ENCODE data around the gene RERE.

Gene RERE

DNA sequence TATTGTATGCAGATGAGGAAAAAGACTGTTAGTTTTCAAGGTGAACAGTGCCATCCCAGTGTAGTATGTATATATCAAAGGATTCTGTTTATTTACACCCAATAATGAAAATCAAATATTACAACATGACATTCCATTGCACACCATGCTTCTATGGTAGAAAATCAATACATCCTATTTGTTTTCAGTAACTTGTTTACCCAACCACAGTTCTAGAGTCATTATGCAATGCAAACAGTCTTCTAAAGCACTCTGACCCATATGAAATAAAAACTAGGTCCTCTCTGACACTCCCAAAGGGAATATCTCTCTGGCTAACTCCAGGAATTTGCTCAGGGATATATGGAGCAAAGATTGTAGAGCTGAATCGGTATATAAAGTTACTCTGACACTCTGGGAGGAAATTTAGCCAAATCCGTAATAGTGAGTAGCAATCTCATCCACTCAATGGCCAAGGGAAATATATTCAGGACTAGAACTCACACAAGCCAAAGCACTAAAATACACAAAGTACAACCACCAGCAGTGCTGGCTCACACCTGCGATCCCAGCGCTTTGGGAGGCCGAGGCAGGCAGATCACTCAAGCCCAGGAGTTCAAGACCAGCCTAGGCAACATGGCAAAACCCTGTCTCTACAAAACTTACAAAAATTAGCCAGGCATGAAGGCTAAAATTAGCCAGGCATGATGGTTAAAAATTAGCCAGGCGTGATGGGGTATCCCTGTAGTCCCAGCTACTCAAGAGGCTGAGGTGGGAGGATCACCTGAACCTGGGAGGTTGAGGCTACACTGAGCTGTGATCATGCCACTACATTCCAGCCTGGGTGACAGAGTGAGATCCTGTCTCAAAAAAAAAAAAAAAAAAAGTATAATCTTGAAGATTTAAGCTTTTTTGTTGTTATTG is 75.2 kb downstream of the RERE start:
- WGBS (ENCODE audit: extremely low coverage, insufficient coverage, insufficient read length) = no CpG with 5 or more reads among the region's 6 CpGs
- H3K4me1 ChIP-seq (ENCODE audit: control insufficient read depth in 1 of 2, insufficient read depth in 2 of 2, low read length in 2 of 2) = peaks cover 0 to 2% of the 10 kb centered on the region in 2 experiments
- no peak for DNase-seq
- no peak overlapping the region for H3K14ac ChIP-seq (ENCODE audit: low read length)
- no peaks in the 10 kb centered on the region for H3K27me3 ChIP-seq (ENCODE audit: insufficient read depth, low read length)
- no peak overlapping the region for H3K18ac ChIP-seq (ENCODE audit: low read length)
- no peak overlapping the region for H2BK120ac ChIP-seq (ENCODE audit: insufficient read depth, low read length, poor library complexity)
- no peak overlapping the region for H4K91ac ChIP-seq (ENCODE audit: low read depth, low read length)
- no peak overlapping the region for H3K4me3 ChIP-seq (ENCODE audit: low read depth, low read length)
- peaks cover 1% of the 10 kb centered on the region for H3K79me2 ChIP-seq (ENCODE audit: control insufficient read depth, insufficient read depth, low read length, poor library complexity)
- no peak overlapping the region for H2BK12ac ChIP-seq (ENCODE audit: low read length)
- H2AFZ ChIP-seq (ENCODE audit: insufficient read depth, low read length, poor library complexity) = no peak overlapping the region
- H3K4me2 ChIP-seq (ENCODE audit: low read length) = no peak overlapping the region
- no peak overlapping the region for H3K9ac ChIP-seq (ENCODE audit: low read length)
- no peak overlapping the region for H4K12ac ChIP-seq (ENCODE audit: low read depth, low read length)
- no peak overlapping the region for H3K23ac ChIP-seq (ENCODE audit: low read length)
- H3K79me1 ChIP-seq (ENCODE audit: low read length) = no peaks in the 10 kb centered on the region
- H3K9me3 ChIP-seq (ENCODE audit: insufficient read depth, low read depth, low read length) = peaks cover 1% of the 10 kb centered on the region
- no peak overlapping the region for H3K4ac ChIP-seq (ENCODE audit: low read depth, low read length)
- no peak overlapping the region for H3K27ac ChIP-seq (ENCODE audit: low read depth, low read length)
- no peak overlapping the region for H2BK5ac ChIP-seq (ENCODE audit: low read depth, low read length, poor library complexity)
- H3K36me3 ChIP-seq (ENCODE audit: control insufficient read depth in 1 of 2, insufficient read depth in 2 of 2, low read length in 2 of 2) = no peaks in the 10 kb centered on the region
- H2AK5ac ChIP-seq (ENCODE audit: low read length) = no peak overlapping the region
- H4K8ac ChIP-seq (ENCODE audit: low read depth, low read length) = no peak overlapping the region

DNA sequence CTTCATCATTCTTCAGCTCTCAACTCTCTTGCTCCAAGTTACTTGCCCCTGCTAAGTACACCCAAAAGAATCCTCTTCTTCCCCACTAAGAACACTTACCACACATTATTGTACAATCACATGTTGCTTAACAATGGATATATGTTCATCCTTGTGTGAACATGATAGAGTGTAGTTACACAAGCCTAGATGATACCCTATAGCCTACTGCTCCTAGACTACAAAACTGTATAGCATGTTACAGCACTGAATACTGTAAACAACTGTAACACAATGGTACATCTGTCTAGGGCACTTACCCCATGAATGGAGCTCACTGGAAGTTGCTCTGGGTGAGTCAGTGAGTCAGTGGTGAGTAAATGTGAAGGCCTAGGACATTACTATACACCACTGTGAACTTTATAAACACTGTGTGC is 77.4 kb downstream of the RERE start:
- Histone ChIP-seq H4K8ac (ENCODE audit: low read depth, low read length) (no peak overlapping the region), H4K91ac (ENCODE audit: low read depth, low read length) (no peak overlapping the region), H2AFZ (ENCODE audit: insufficient read depth, low read length, poor library complexity) (no peak overlapping the region), H2AK5ac (ENCODE audit: low read length) (no peak overlapping the region), H3K79me2 (ENCODE audit: control insufficient read depth, insufficient read depth, low read length, poor library complexity) (peaks cover 1% of the 10 kb centered on the region), H3K9me3 (ENCODE audit: insufficient read depth, low read depth, low read length) (peaks cover 1% of the 10 kb centered on the region), H2BK12ac (ENCODE audit: low read length) (no peak overlapping the region), H3K23ac (ENCODE audit: low read length) (no peak overlapping the region), H2BK120ac (ENCODE audit: insufficient read depth, low read length, poor library complexity) (no peak overlapping the region), H3K27ac (ENCODE audit: low read depth, low read length) (no peak overlapping the region), H3K4me1 (ENCODE audit: control insufficient read depth in 1 of 2, insufficient read depth in 2 of 2, low read length in 2 of 2) (peaks cover 0 to 2% of the 10 kb centered on the region in 2 experiments), H3K14ac (ENCODE audit: low read length) (no peak overlapping the region), H3K36me3 (ENCODE audit: control insufficient read depth in 1 of 2, insufficient read depth in 2 of 2, low read length in 2 of 2) (no peaks in the 10 kb centered on the region), H4K12ac (ENCODE audit: low read depth, low read length) (no peak overlapping the region), H3K4me3 (ENCODE audit: low read depth, low read length) (no peak overlapping the region), H3K9ac (ENCODE audit: low read length) (no peak overlapping the region), H3K18ac (ENCODE audit: low read length) (no peak overlapping the region), H3K4ac (ENCODE audit: low read depth, low read length) (no peak overlapping the region), H3K4me2 (ENCODE audit: low read length) (no peak overlapping the region), H3K27me3 (ENCODE audit: insufficient read depth, low read length) (no peaks in the 10 kb centered on the region), H2BK5ac (ENCODE audit: low read depth, low read length, poor library complexity) (no peak overlapping the region), H3K79me1 (ENCODE audit: low read length) (no peaks in the 10 kb centered on the region)
- no peak for DNase-seq

DNA sequence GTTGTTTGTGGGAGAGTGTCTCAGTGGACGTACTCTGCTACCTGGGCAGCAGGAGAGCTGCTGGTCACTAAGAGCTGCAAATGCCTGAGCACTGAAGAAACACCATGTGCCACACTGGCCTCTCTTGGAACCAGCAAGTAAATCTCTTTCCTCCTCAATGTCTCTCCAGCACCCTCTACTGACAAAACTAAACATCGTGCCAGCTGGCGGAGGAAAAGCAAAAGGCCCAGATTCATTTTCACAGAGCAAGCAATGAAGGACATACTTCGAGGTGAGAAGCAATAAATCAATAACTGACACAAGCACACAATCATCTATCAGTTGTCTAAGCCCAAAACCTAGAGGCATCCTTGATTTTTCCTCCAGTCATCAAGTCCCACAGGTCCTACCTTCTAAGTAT is 78.1 kb downstream of the RERE start:
- no peak overlapping the region for H2BK5ac ChIP-seq (ENCODE audit: low read depth, low read length, poor library complexity)
- no peak overlapping the region for H4K12ac ChIP-seq (ENCODE audit: low read depth, low read length)
- peak overlapping the region; percentile 68 for H3K18ac ChIP-seq (ENCODE audit: low read length)
- no peak overlapping the region for H4K91ac ChIP-seq (ENCODE audit: low read depth, low read length)
- H2AK5ac ChIP-seq (ENCODE audit: low read length) = no peak overlapping the region
- WGBS (ENCODE audit: extremely low coverage, insufficient coverage, insufficient read length) = no CpG with 5 or more reads among the region's 4 CpGs
- peaks cover 1% of the 10 kb centered on the region for H3K79me2 ChIP-seq (ENCODE audit: control insufficient read depth, insufficient read depth, low read length, poor library complexity)
- H3K27me3 ChIP-seq (ENCODE audit: insufficient read depth, low read length) = no peaks in the 10 kb centered on the region
- H3K79me1 ChIP-seq (ENCODE audit: low read length) = no peaks in the 10 kb centered on the region
- DNase-seq = peak; percentile 28 to 73
- no peak overlapping the region for H2BK12ac ChIP-seq (ENCODE audit: low read length)
- no peak overlapping the region for H4K8ac ChIP-seq (ENCODE audit: low read depth, low read length)
- no peak overlapping the region for H3K4me2 ChIP-seq (ENCODE audit: low read length)
- no peaks in the 10 kb centered on the region for H3K36me3 ChIP-seq (ENCODE audit: control insufficient read depth in 1 of 2, insufficient read depth in 2 of 2, low read length in 2 of 2)
- H3K23ac ChIP-seq (ENCODE audit: low read length) = no peak overlapping the region
- no peak overlapping the region for H3K9ac ChIP-seq (ENCODE audit: low read length)
- no peak overlapping the region for H3K14ac ChIP-seq (ENCODE audit: low read length)
- peaks cover 0 to 2% of the 10 kb centered on the region in 2 experiments for H3K4me1 ChIP-seq (ENCODE audit: control insufficient read depth in 1 of 2, insufficient read depth in 2 of 2, low read length in 2 of 2)
- H3K9me3 ChIP-seq (ENCODE audit: insufficient read depth, low read depth, low read length) = peaks cover 1% of the 10 kb centered on the region
- no peak overlapping the region for H2AFZ ChIP-seq (ENCODE audit: insufficient read depth, low read length, poor library complexity)
- H2BK120ac ChIP-seq (ENCODE audit: insufficient read depth, low read length, poor library complexity) = no peak overlapping the region
- no peak overlapping the region for H3K4ac ChIP-seq (ENCODE audit: low read depth, low read length)
- H3K4me3 ChIP-seq (ENCODE audit: low read depth, low read length) = no peak overlapping the region
- H3K27ac ChIP-seq (ENCODE audit: low read depth, low read length) = no peak overlapping the region

DNA sequence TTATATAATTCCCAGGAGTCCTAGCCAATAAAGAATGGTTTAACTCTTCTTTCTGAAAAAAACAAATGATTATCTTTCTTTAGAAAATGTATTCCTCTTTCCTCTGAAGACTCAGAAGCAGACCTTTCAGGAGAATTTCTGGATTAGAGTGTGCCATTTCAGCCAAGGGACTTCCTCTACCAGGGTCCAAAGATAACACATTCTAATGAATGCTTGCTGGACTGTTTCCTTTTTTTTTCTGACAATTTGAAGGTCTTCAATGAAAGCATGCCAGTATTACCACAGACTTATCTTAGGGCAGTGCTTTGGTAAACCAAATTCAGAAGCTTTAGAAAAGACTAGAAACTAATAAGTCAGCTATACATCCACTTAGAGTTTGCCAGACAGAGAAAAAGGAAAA is 80.5 kb downstream of the RERE start:
- H3K23ac ChIP-seq (ENCODE audit: low read length) = no peak overlapping the region
- no peak overlapping the region for H2BK12ac ChIP-seq (ENCODE audit: low read length)
- DNase-seq = no peak
- H3K27me3 ChIP-seq (ENCODE audit: insufficient read depth, low read length) = no peaks in the 10 kb centered on the region
- no peak overlapping the region for H2BK120ac ChIP-seq (ENCODE audit: insufficient read depth, low read length, poor library complexity)
- no peak overlapping the region for H3K18ac ChIP-seq (ENCODE audit: low read length)
- H4K91ac ChIP-seq (ENCODE audit: low read depth, low read length) = no peak overlapping the region
- H3K27ac ChIP-seq (ENCODE audit: low read depth, low read length) = no peak overlapping the region
- H3K79me2 ChIP-seq (ENCODE audit: control insufficient read depth, insufficient read depth, low read length, poor library complexity) = no peaks in the 10 kb centered on the region
- no peak overlapping the region for H2AFZ ChIP-seq (ENCODE audit: insufficient read depth, low read length, poor library complexity)
- no peaks in the 10 kb centered on the region for H3K36me3 ChIP-seq (ENCODE audit: control insufficient read depth in 1 of 2, insufficient read depth in 2 of 2, low read length in 2 of 2)
- no peak overlapping the region for H4K8ac ChIP-seq (ENCODE audit: low read depth, low read length)
- H2BK5ac ChIP-seq (ENCODE audit: low read depth, low read length, poor library complexity) = no peak overlapping the region
- no peak overlapping the region for H3K9ac ChIP-seq (ENCODE audit: low read length)
- H3K4ac ChIP-seq (ENCODE audit: low read depth, low read length) = no peak overlapping the region
- peaks cover 0 to 2% of the 10 kb centered on the region in 2 experiments for H3K4me1 ChIP-seq (ENCODE audit: control insufficient read depth in 1 of 2, insufficient read depth in 2 of 2, low read length in 2 of 2)
- no peak overlapping the region for H3K4me2 ChIP-seq (ENCODE audit: low read length)
- no peak overlapping the region for H4K12ac ChIP-seq (ENCODE audit: low read depth, low read length)
- H3K14ac ChIP-seq (ENCODE audit: low read length) = no peak overlapping the region
- no peaks in the 10 kb centered on the region for H3K79me1 ChIP-seq (ENCODE audit: low read length)
- H2AK5ac ChIP-seq (ENCODE audit: low read length) = no peak overlapping the region
- peaks cover 1% of the 10 kb centered on the region for H3K9me3 ChIP-seq (ENCODE audit: insufficient read depth, low read depth, low read length)
- H3K4me3 ChIP-seq (ENCODE audit: low read depth, low read length) = no peak overlapping the region
